Activated T-cell treated with anti-CD3 and anti-CD28 coated beads for 1 hour (primary cell): ENCODE results near the gene DDN.

Experiments used
- DNase-seq: peaks from one replicate; pipeline ENCODE4 v3.0.0-alpha.2; 2020; ENCODE audit warnings: low read depth

DDN gene

GRCh38 chr12:49013428-49013827, 14.3 kb upstream of the DDN start:
- no peak for DNase-seq

DNA sequence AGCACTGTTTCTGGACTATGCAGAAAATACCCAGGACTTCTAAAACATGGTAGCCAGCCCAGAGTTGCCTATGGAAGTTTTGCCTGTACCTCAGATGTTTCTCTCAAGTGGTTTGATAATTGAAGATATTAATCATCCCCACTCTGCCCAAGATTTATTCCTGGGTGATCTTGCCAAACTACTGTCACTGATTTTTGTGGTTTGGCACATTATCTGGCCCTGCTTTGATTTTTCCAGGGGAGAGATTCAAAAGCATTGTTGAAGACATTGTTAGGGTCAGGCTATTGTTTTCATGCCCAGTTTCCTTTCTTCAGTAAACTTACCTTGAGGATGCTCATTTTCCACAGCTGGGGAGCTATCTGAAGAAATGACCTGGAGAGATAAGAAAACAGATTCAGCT, 13.6 kb upstream of the DDN start:
- DNase-seq, result no peak

DNA sequence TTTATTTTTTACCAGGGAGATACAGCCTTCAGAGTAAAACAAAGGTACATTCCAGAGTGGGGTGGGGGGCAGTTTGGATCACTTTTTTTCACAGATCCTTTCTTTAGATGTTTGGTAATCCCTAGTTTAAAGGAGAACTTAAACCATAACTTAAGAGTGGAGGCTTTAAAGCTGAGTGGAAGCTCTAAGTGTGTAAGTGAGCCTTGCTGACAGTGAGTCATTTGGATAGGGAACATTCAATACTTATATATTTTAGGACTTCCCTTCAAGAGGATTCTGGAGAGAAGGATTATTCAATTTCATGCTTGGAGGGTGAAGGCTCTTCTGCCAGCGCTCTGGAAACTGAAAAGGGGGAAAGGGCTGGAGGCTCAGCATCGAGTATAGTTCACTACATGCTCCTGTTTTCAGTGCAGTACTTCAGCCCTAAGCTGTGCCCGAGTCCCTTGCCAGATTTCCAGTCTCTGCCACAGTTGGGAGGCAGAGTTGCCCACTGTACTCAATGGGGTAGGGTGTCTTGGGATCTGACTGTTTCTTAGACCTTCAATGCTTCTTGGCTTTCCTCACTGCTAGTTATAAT, 11.0 kb upstream of the DDN start:
- no peak for DNase-seq

DNA sequence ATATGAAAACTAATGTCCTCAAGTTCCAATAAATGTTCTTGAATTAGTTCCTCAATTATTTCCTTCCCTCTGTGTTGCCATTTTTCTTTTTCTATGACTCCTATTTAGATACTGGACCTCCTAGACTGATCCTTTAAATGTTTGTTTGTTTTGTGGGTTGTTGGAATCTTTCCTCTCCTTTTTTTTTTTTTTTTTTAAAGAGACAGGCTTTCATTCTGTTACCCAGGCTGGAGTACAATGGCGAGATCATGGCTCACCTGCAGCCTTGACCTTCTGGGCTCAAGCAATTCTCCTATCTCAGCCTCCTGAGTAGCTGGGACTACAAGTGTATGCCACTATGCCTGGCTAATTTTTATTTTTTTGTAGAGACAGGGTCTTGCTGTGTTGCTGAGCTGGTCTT, 9.8 kb upstream of the DDN start:
- DNase-seq, result no peak

DNA sequence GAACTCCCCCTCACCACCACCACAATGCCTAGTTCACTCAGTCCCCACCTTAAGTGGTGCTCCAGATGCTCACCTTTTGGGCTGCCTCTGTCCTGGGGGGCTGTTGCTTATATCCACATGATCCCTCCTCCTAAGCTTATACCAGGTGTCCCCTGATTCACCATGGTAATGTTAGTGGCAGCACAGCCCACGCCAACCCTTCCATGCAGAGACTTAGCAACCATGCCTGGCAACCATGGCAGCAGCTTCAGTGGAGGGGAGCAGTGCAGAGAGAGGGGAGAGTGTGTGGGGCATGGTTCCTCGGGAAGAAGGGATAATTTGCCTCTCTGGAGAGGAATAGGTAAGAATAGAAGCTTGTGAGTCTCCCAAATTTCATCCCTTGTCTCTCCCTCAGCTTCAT, 1.2 kb upstream of the DDN start:
- DNase-seq, result no peak

- DNase-seq, result no peak
These were observed 450 bp downstream of the DDN start for GRCh38 chr12:48998497-48999353.

GRCh38 chr12:48997719-48998496, 1.3 kb downstream of the DDN start:
- DNase-seq, result no peak

- peak; percentile 60 for DNase-seq
These were observed 2.1 kb downstream of the DDN start for GRCh38 chr12:48996794-48997718.

GRCh38 chr12:48995086-48995879, 3.9 kb downstream of the DDN start:
- no peak for DNase-seq

DNA sequence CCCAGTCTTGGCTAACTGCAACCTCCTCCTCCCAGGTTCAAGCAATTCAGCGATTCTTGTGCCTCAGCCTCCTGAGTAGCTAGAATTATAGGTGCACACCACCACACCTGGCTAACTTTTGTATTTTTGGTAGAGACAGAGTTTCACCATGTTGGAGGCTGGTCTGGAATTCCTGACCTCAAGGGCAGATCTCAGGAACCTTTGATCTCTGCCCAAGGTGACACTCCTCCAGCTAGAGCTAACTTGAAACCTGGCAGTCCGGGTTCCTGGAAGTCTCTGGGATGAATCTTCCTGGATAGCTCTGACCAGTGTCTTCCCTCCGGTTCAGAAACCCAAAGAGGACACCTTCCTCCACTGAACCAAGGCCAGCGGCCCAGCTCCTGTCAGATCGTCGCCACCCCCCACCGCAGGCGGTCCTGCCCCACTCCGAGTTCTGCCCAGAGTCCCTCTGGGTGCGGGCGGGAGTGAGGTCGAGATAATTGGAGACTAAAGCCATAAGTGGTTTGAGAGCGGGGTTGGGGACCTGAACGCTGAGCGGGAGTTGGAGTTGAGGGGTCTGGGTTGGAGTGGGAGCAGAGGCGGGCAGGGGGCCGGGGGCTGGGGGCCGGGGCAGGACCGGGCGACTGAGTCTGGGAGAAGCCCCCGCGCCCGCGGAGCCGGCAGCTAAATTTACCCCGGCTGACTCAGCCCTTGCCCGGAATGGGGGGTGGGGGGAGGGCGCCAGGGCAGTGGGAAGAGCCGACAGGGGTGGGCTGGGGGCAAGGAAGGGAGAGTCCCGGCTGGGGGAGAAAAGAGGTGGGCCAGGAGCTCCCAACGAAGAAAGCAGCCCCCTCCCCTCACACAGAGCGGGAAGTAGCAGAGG, 4.7 kb downstream of the DDN start:
- no peak for DNase-seq

DNA sequence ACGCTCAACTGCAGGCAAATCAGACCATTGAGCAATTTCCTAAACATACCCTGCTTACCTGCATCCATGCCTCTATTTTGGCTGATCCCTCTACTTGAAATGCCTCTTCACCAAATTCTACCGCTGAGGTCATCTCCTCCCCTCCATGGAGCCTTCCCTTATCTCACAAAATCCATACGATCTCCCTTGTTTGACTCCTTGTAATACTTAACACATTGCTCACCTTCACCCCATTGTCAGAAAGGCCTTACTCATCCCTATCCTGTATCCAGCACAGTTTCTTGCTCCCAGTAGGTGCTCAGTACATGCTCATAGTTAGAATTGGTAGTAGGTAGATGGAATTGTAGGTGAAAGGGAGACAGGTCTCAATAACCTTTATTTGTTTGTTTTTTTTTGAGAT, 5.4 kb downstream of the DDN start:
- no peak for DNase-seq

GRCh38 chr12:48991247-48992050, 7.7 kb downstream of the DDN start:
- no peak for DNase-seq

- no peak for DNase-seq
These were observed 8.6 kb downstream of the DDN start for GRCh38 chr12:48990552-48990951.

- DNase-seq, result peak; percentile 72
These were observed 11.0 kb downstream of the DDN start for GRCh38 chr12:48988030-48988649.

- DNase-seq, result no peak
These were observed 12.4 kb downstream of the DDN start for GRCh38 chr12:48986720-48987291.

DNA sequence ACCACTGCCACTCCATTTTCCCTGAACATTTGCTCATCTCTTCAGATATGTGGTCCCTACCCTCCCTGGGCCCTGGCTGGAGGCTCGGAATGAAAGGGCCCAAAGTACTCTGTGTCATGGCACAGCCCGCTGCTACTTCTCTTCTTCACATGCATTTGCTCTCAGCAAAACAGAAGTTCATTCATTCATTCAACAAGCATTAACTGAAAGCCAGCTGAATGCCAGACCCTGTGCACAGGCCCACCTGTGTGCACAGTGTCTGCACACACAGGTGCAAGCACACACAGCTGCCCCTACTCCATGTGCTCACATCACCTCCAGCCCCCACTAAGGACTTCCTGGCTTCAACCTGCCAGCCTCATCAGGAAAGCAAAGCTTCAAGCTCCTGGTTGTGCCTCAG, 13.3 kb downstream of the DDN start:
- no peak for DNase-seq

GRCh38 chr12:48985475-48985897, 13.7 kb downstream of the DDN start:
- no peak for DNase-seq

DNA sequence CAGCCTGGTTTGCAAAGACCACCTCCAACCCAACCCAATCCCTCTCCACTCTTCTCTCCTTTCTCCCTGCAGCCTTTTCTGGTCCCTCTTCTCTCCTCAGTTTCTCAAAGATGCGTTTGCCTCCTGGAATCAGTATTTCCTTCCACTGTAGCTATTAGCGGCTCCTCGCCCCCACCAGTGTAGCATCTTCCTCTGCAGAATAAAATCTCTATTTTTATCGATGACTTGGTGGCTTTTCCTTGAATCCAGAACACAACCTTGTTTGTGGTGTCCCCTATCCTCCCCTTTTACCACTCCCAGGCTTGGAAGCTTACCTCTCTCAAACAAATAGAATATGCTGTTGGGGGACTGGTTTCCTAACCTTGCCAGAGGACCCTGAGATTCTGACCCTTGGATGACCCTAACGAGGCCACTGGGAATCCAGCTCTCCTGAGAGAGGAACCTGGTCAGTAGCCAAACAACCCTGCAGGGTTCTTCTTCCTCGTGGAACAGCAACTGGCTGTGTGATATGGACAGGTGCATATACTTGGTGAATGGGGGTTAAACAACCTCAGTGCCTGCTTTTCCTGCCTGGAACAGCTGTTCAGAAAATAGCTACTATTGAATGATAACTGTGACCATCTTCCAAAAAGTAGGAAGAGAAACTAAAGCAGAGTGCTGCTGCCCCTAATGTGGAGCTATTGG, 16.6 kb downstream of the DDN start:
- no peak for DNase-seq
